Stimulated activated CD8-positive, alpha-beta memory T cell treated with anti-CD3 and anti-CD28 coated beads, Interleukin-4, amount 100 ng/mL, for 48 hours (primary cell): Measurements from ENCODE around the gene MRPS27.
A peak's percentile ranks its signal among the peaks of the same experiment; 100 is the strongest.

Experiments
- DNase-seq: peaks from one replicate; pipeline ENCODE4 v3.0.0-alpha.2; 2020

MRPS27 gene

DNA sequence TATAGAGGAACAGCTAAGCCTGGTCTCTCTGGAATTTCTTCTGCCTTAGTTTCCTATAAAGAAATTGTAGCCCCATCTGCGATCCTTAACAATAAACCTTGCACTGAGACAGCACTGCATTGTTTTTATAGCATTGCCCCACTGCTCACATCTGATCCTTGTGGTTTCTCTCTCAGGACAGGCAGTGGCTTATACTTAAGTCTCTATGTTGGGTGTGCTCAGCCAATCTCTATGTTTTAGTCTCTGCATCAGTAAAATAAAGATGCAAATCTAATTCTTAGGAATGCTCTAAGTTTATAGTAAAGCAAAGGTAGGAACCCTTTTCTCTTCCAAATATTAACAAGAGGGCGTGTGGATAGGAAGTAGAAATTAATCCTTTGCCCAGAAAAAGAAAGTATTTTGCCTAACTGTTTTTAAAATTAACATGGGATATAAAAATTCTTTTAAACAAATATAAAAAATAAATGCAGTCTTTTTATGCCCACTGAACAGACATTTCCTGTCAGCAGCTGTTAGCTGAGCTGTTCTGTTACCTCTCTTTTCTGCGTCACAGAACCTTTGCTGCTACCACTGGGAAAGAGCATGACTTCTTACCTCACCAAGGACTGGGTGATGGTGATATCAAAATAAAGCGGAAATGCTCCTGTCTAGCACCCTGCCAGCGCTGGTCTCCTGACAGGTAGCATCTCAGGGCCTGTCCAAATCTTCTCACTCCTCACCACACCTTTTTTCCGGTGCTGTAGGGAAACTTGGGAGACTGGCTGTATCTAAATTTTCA, 29.5 kb downstream of the MRPS27 start:
- no peak for DNase-seq

DNA sequence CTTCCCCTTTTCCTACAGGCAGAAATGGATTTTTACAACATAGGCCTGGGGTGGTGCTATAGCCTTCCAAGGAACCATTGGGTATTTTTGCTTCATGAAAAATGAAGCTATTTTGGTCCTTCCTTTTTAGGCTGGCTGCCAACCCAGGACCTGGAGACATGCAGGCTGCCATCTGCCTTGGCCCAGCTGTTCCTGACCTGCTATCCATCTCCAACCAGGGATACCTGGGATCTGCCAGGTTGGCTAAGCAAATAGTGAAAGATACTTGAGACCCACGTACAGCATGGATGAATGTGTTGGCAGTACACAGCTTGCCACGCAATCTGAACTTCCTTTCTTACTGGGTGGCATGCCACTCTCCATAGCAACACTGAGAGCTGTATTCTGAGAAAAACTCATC, 31.1 kb downstream of the MRPS27 start:
- DNase-seq: no peak

DNA sequence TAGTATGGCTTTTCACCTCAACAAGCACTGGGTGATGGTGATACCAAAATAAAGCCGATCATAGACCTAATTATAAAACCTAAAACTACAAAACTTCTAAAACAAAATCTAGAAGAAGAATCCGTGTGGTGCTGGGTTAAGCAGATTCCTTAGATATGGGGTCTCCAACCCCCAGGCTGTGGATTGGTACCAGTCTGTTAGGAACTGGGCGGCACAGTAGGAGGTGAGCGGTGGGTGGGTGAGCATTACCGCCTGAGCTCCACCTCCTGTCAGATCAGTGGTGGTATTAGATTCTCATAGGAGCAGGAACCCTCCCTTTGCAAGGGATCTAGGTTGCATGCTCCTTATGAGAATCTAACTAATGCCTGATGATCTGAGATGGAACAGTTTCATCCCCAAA, 33.2 kb downstream of the MRPS27 start:
- DNase-seq: no peak

DNA sequence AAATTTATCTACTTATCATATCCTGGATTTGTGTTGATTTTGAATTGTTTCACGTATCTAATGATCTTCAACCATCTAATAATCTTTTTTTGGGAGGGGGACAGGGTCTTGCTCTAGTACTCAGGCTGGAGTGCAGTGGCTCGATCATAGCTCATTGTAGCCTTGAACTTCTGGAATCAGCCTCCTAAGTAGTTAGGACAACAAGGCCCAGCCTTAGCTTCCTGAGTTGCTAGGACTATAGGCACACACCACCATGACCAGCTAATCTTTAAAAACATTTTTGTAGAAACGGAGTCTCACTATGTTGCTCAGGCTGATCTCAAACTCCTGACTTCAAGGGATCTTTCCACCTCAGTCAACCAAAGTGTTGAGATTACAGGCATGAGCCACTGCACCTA, 34.6 kb downstream of the MRPS27 start:
- DNase-seq: no peak

DNA sequence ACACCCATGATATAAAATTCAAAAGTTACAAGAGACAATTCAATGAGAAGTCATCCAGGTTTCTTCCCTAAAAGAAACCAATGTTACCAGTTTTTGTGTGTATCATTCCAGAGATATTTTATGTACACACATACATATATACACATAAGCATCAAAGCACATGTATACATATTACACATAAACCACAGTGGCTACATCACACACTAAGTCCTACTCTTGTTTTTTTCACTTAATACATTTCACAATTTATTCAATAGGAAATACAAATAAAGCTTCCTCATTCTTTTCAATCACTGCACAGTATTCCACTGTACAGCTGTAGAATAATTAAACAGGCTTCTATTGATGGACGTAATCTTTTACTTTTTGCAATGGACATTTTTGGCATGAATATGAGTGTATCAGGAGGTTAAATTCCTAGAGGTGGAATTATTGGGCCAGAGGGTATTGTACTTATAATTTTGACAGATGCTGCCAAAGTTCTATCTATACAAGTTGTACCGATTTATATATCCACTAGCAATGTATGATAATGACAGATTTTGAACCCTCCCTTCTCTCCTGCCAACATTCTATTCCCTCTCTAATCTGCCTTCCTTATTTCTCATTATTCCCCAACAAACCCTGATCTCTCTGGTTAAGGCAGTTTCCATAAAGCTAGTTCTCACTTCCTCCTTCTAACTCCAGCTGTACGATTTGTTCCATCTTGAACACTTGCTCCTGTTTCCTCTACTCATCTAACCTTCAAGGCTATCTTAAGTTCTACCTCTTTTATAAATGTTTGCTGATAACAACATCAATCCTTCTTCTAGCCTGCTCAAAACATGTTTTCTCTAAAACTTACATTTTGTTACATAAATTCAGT, 35.2 kb downstream of the MRPS27 start:
- DNase-seq: no peak

DNA sequence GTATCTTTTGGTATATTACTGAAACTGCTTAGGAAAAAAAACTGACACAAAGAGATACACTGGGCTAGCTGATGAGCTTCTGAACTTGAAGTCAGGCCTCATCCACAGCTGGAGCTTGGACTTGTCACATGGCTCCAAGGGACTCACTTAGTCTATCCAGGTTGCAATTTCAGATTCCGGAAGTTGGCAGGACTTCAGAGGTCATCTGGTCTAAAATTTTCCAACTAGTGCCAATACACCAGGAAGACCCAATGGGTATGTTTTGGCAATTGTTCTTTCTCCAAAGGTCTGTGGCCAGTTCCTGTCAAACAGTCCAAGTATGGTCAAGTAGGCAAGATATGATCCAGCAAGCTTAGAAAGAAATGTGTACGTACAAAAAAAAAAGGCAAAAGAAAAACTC, 36.7 kb downstream of the MRPS27 start:
- no peak for DNase-seq

DNA sequence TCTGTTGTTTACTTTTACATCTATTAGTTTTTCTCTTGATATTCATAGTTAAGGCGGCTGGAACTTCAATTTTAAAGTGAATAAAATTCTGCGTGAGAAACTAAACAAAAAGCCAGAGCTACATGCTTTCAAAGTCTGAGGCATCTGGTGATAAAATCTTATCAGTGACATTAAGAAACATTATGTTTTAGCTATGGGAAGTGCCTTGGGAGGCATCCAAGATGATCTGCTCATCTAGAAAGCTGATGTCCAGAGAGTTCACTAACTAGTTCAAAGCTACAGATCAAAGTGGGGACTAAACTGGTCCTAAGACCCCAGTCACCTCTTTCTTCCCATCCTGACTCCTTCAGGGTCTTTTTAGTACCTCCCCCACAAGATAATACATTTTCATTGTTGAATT, 37.2 kb downstream of the MRPS27 start:
- no peak for DNase-seq

DNA sequence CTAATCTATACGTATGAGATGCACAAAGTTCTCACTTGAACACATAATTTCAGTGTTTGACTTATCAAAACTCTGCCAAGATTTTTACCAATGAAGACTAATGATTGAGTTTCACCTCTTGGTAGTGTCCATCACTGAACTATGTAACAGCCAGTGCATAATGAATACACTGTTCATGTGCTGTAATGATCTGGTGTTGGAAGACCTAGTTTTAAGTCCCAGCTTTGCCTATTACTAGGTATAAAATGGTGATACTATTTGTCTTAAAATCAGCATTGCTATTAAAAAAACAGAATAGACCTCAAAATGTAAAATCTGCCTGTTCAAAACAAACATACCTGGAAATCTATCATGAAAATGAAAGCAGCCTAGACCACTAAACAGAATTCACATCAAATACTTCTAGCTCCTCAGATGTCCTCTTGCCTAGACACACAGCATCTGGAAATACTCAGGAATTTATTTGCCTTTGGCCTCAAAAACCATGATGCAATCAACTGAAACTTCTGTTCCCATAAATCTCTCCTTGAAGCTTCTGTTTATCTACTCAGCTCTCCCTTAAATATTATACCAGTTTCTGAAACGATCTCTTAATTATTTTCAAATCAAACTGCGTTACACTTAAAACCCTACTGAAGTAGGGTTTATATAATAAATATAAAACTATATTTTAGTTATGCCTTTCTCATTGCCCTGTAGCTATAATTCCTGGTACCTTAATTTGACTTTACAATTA, 38.1 kb downstream of the MRPS27 start:
- DNase-seq: no peak

DNA sequence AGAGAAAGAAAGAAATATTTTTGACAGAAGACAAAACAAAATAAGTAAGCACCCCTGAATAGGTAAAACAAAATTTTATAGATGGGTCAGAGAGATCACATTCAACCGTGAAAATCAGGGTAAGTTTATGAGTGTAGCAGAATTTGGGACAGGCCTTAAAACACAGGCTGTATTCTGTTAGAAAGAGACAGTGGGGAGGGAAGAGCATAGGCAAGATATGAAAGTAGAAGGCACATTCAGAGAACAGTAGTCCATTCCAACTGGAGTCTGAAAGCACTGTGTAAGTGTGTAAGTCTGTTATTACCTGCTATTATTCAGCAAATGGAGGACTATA, 38.6 kb downstream of the MRPS27 start:
- DNase-seq: no peak

DNA sequence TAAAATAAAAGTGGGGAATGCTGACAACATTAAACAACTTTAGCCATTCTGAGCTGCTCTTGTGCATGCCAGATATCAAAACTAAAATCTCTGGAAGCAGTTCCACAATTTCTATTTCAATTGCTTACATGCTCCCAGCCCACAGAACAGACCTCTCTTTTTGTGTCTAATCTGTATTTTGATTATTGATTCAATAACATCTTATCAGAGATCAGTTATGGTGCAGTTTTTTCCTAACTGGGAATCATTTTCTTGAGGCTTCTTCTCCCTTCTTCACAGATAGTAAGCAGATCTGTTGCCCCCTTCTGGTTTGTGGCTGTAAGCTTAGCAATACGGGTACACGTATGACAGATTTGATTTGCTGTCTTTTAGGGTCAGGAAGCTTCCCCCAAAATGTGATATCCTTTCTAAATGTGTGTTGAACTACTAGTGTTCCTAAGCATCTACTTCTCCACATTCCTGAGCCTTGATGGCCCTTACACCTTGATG, 39.4 kb downstream of the MRPS27 start:
- no peak for DNase-seq

DNA sequence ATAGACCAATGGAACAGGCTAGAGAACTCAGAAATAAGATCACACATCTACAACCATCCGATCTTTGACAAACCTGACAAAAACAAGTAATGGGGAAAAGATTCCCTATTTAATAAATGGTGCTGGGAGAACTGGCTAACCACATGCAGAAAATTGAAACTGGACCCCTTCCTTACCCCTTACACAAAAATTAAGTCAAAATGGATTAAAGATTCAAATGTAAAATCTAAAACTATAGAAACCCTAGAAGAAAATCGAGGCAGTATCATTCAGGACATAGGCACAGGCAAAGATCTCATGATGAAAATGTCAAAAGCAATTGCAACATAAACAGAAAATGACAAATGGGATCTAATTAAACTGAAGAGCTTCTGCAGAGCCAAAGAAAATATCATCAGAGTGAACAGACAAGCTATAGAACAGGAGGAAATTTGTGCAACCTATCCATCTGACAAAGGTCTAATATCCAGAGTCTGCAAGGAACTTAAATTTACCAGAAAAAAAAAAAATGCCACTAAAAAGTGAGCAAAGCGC, 43.8 kb downstream of the MRPS27 start:
- DNase-seq: no peak

DNA sequence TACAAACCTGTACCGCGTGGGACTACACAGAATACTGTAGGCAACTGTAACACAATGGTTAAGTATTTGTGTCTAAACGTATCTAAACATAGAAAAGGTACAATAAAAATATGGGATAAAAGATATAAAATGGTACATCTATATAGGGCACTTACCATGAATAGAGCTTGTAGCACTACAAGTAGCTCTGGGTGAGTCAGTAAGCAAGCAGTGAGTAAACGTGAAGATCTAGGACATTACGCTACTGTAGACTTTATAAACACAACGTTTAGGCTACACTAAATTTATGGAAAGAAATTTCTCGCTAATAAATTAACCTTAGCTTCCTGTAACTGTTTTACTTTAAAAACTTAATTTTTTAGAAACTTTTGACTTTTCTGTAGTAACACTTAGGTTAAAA, 46.5 kb downstream of the MRPS27 start:
- no peak for DNase-seq

DNA sequence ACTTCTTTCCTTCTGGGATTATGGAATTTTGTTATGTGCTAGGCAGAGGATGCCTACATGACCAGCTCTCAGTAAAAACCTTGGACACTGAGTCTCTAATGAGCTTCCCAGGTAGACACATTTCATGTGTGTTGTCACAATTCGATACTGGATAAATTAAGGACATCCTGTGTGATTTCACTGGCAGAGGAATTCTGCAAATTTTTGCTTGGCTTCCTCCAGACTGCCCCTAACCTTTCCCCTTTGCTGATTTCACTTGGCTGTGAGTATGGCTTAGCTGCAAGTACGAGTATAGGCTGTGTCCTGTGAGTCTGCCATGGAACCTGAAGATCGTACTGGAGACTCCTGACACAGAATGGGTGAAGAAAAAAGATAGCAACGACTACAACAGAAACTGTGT, 47.6 kb downstream of the MRPS27 start:
- DNase-seq: no peak

DNA sequence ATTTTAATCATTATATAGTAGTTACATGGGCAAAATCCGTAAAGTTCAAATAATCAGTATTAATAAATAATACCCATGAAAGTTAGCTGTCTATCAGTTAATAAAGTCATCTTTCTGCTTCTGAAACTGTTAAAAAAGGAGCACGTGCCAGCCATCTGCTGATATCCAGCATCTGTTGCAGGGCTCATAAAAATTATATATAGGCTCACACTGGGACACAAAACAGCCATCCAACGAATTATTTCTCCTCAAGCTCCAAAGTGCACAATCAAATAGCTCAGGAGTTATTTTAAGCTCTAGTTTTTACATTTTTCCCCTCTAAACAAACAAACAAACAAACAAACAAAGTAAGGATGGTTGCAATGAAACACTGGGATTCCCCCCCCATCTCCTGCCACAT, 48.3 kb downstream of the MRPS27 start:
- DNase-seq: no peak

DNA sequence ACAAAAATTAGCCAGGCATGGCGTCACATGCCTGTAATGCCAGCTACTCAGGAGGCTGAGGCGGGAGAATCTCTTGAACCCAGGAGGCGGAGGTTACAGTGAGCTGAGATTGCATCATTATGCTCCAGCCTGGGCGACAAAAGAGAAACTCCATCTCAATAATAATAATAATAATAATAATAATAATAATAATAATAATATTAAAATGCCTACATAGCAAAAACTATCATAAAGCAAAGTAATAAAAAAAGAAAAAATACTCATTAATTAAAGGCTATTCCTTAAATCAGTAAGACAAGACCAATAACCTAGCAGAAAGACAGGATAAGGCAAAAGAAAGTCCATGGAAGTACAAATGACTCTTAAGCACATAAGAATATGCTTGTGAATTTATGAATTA, 50.0 kb downstream of the MRPS27 start:
- no peak for DNase-seq

DNA sequence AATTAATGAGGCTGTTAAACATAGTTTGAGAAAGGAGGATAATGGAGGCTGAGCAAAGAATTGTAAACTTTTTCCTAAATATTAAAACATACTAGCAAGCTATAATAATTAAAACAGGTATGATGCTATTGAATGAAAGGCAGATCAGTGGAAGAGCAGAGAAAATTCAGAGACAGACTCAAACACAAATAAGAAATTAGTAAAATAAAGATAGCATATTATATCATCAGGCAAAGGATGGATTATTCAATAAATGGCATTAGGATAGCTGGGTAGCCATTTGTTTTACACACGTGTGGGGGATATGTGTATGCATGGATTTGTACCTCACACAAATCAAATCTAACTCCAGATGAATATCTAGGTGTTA, 50.6 kb downstream of the MRPS27 start:
- no peak for DNase-seq

DNA sequence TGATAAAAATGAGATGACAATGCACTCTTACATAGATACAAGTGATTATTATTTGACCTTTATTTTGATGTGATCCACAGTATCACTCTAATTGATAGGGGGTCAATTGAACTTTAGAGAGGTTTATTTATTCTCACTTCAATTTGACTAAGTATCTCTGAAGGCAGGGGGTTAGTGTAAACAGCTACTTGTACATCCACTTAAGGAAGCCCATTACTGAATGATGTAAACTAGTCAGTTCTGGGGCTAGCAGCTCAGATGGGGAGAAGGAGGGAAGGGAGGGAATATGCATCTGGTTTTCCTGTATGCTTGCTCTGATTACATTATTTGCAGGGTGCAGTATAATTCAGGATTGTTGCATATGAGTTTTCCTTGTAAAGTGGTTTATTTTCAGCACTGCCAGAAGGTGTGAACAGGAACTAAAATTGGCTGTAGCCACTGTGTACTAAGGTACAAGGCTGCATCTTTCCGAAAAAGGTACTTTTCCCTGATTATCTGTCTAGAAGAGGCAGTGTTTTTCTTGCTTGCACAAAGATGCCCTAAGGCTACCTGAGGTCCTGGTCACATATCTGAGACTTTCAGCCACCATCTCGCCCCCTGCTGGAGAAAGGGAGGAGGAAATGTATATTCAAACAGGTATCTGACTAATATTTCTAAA, 51.2 kb downstream of the MRPS27 start:
- peak; percentile 57 for DNase-seq

DNA sequence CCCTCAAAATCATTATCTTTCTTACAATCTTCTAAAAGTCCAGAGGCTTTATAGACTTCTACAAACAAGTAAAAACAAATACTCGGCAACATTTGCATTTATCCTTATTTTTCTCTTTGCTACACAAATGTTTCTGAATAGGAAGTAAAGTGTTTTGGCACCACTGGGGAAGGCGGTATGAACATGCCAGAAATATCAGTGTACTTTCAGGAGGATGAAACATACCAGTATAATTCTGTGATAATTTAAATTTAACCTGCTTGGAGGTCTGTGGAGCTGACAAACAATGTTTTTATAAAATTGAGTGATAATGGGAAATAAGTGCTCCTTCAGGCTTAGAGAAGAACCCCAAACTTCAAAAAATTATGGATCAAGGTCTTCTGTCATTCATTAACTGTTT, 51.8 kb downstream of the MRPS27 start:
- no peak for DNase-seq

DNA sequence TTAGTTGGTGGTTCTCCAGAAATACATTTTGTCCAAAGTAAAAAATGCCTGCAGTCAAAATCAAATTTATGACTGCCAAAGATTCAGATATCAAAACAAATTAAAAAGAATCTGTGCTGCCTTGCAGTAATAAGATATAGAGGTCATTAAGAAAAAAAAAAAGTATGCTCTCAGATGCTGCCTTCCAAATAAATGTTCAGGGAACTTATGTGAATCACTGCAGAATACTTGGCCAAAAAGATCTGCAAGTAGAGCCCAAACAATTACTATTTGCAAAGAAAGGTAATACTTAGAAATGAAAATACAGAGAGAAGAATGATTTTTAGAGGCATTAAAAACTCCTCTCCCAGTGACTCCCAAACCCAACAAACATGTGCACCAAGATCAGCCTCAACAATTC, 52.4 kb downstream of the MRPS27 start:
- no peak for DNase-seq

DNA sequence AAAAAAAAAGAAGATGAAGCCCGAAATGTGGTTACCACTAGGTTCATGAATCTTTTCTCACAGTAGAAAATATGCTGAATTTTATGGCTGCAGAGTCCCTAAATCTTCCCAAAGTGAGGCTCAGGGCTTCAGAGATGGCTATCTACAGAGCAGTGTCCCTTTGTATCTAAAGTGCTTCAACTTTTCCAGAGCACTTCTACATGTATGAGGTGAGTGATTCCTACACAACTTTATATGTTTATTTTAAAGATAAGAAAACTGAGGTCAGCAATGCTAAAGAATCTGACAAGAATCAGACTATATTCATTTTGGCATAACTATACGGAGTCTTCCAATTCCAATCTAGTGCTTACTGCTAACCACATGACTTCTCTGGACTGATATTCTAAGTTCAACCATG, 53.2 kb downstream of the MRPS27 start:
- DNase-seq: no peak

DNA sequence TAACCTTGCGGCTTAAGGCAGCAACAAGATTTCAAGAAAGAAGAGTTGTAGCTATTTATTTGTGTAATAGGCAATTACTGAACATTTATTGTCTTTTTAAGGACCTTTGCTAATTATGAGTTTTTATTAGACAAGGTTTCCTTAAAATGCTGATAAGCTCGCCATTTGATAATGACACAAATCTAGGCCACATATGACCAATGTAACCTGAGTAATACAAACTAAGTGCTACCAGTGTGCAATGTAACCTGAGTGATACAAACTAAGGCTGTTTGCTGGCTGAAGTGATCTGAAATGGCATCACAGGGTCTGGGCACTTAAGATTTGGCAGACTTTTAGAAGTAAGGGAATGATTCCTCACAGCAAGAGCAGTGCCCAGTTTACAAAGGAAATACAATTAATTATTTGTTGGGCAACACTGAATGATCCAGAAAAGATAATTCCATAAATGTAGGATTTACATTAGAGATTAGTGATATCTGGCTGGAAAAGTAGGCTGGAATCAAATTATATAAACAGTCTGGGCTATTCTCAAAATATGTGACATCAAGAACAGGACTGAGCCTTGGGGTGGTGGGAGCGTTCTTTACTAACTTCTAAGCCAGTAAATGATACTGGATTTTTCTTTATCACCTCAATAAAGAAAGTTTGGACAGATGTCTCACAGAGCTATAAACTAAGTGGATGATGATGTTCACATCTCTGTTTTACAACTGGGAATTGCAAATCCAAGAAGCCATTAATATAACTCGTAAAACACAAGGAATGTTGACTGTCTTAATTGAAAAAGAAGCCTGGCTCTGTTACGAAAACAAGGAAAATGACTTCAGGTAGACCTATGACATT, 54.8 kb downstream of the MRPS27 start:
- no peak for DNase-seq

DNA sequence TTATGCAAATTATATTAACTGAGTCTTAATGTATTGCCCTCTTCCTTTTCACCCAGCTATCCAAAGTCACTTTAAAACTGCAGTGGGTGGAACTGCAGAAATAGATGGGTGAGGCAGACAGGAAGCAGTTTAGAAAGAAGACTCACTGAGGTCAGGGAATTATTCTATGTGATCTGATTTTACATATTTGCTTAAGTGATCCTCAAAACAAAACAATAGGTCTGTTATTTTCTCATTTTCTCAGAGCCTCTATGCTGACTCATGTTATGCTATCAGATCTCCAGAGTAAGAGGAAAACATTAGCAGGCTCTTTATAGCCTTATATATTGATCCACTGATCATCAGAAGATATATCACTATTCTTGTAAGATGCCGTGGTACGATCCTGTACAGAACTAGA, 63.5 kb downstream of the MRPS27 start:
- no peak for DNase-seq
